ENCODE data around the gene EXOC3L1. TPM values are rescaled to one million over a fixed set of nuclear protein-coding genes. Genes with fewer than 3 reads are reported as not detected.

Gene EXOC3L1
- total RNA-seq, 1 donor from 2014 or later: not detected

DNA sequence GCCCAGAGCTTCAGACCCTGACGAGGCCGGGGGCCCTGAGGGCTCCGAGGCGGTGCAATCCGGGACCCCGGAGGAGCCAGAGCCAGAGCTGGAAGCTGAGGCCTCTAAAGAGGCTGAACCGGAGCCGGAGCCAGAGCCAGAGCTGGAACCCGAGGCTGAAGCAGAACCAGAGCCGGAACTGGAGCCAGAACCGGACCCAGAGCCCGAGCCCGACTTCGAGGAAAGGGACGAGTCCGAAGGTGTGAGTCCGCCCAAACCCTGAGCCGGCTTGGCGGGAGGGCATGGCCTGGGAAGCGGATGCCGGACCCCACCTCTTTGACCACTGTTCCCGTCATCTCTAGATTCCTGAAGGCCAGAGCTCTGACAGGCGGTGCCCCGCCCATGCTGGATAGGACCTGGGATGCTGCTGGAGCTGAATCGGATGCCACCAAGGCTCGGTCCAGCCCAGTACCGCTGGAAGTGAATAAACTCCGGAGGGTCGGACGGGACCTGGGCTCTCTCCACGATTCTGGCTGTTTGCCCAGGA is 15.2 kb downstream of the EXOC3L1 start:
- peaks cover 32% of the 10 kb centered on the region for H3F3A ChIP-seq (ENCODE audit: low read depth)
- TF ChIP-seq EZH2phosphoT487 (IDR thresholded peaks at IDR 0.05): no peak
- H2AFZ ChIP-seq (replicated peaks): no peak overlapping the region
- Mint-ChIP-seq H3K4me1 (peaks cover 26% of the 10 kb centered on the region), H3K9me3 (no peaks in the 10 kb centered on the region), H3K27ac (no peak overlapping the region), H3K27me3 (ENCODE audit: insufficient read depth, low read depth) (peaks cover 57% of the 10 kb centered on the region), H3K4me3 (peak overlapping the region; percentile 30), H3K36me3 (peaks cover 4% of the 10 kb centered on the region)
- peak overlapping the region; percentile 46 for H3K4me3 ChIP-seq
- H3K27me3 ChIP-seq: peaks cover 98% of the 10 kb centered on the region
- H4K20me1 ChIP-seq (ENCODE audit: low read depth): peaks cover 64% of the 10 kb centered on the region
- no peaks in the 10 kb centered on the region for H3K79me2 ChIP-seq (ENCODE audit: low read depth)
- peaks cover 11% of the 10 kb centered on the region for H3K4me1 ChIP-seq
- H3K9ac ChIP-seq: no peak overlapping the region
- H3K27ac ChIP-seq: no peak overlapping the region
- no peak for DNase-seq (ENCODE audit: low spot score)
- no peaks in the 10 kb centered on the region for H3K9me3 ChIP-seq (ENCODE audit: low read depth)
- no peaks in the 10 kb centered on the region for H3K36me3 ChIP-seq
- H3K4me2 ChIP-seq: peak overlapping the region; percentile 87

DNA sequence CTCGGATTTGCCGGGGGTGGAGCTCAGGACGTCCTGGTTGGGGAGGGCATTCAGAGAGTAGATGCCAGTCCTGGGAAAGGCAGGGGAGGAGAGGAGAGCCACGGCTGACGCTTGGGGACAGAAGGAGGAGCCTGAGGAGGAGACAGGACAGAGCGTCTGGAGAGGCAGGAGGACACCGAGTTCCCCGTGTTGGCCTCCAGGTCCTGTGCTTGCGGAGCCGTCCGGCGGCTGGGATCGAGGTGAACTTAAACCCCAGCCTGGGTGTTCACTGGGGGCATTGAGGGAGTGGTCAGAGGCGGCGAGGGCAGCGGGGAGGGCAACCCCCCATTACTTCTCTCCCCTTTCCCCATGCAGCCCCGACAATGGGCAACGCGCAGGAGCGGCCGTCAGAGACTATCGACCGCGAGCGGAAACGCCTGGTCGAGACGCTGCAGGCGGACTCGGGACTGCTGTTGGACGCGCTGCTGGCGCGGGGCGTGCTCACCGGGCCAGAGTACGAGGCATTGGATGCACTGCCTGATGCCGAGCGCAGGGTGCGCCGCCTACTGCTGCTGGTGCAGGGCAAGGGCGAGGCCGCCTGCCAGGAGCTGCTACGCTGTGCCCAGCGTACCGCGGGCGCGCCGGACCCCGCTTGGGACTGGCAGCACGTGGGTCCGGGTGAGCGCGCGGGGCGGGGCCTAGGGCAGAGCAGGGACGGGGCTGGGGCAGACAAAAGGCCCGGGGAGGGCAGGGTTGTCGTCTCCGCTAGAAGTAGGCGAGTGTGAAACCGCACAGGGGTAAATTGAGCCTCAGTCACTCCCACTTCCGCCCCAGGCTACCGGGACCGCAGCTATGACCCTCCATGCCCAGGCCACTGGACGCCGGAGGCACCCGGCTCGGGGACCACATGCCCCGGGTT is 15.9 kb downstream of the EXOC3L1 start:
- H3K27me3 ChIP-seq: peaks cover 100% of the 10 kb centered on the region
- no peaks in the 10 kb centered on the region for H3K9me3 ChIP-seq (ENCODE audit: low read depth)
- Mint-ChIP-seq H3K9me3 (no peaks in the 10 kb centered on the region), H3K27ac (no peak overlapping the region), H3K4me3 (peak overlapping the region; percentile 82), H3K4me1 (peaks cover 28% of the 10 kb centered on the region), H3K36me3 (peaks cover 4% of the 10 kb centered on the region), H3K27me3 (ENCODE audit: insufficient read depth, low read depth) (peaks cover 57% of the 10 kb centered on the region)
- no peak overlapping the region for H3K27ac ChIP-seq
- TF ChIP-seq EZH2 (IDR thresholded peaks at IDR 0.05): peak; percentile 67
- TF ChIP-seq, protein P1, sequence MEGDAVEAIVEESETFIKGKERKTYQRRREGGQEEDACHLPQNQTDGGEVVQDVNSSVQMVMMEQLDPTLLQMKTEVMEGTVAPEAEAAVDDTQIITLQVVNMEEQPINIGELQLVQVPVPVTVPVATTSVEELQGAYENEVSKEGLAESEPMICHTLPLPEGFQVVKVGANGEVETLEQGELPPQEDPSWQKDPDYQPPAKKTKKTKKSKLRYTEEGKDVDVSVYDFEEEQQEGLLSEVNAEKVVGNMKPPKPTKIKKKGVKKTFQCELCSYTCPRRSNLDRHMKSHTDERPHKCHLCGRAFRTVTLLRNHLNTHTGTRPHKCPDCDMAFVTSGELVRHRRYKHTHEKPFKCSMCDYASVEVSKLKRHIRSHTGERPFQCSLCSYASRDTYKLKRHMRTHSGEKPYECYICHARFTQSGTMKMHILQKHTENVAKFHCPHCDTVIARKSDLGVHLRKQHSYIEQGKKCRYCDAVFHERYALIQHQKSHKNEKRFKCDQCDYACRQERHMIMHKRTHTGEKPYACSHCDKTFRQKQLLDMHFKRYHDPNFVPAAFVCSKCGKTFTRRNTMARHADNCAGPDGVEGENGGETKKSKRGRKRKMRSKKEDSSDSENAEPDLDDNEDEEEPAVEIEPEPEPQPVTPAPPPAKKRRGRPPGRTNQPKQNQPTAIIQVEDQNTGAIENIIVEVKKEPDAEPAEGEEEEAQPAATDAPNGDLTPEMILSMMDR (IDR thresholded peaks at IDR 0.05): peak; percentile 12
- TF ChIP-seq EZH2phosphoT487 (IDR thresholded peaks at IDR 0.05): peak; percentile 46
- peaks cover 58% of the 10 kb centered on the region for H4K20me1 ChIP-seq (ENCODE audit: low read depth)
- H3K36me3 ChIP-seq: no peaks in the 10 kb centered on the region
- DNase-seq (ENCODE audit: low spot score): peak; percentile 85
- peaks cover 37% of the 10 kb centered on the region for H3F3A ChIP-seq (ENCODE audit: low read depth)
- peak overlapping the region; percentile 46 for H3K4me3 ChIP-seq
- H3K9ac ChIP-seq: no peak overlapping the region
- H3K4me2 ChIP-seq: peak overlapping the region; percentile 87
- no peaks in the 10 kb centered on the region for H3K79me2 ChIP-seq (ENCODE audit: low read depth)
- H3K4me1 ChIP-seq: peaks cover 11% of the 10 kb centered on the region
- no peak overlapping the region for H2AFZ ChIP-seq (replicated peaks)

DNA sequence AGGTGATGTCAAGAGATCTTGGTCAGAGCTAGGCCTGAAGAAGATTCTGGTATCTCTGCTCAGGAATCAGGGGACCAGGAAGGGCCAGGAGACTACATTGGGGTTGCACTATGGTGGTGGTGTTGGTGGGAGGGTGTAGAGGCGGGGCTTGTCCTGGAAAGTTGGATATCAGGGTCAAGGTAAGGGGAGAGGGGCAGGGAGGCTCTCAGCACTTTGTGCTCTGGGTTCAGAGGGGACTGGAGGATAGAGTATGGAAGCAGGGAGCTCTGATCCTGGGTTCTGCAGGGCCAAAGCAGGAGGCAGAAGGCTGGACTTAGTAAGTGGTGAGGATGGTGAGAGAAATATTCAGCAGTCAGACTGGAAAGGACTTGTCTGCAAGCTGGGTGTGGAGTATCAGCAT is 16.6 kb downstream of the EXOC3L1 start:
- no peak overlapping the region for H3K27ac ChIP-seq
- H3F3A ChIP-seq (ENCODE audit: low read depth): peaks cover 37% of the 10 kb centered on the region
- H3K4me1 ChIP-seq: peaks cover 11% of the 10 kb centered on the region
- H3K79me2 ChIP-seq (ENCODE audit: low read depth): no peaks in the 10 kb centered on the region
- peaks cover 2% of the 10 kb centered on the region for H3K36me3 Mint-ChIP-seq
- peak overlapping the region; percentile 87 for H3K4me2 ChIP-seq
- peaks cover 100% of the 10 kb centered on the region for H3K27me3 ChIP-seq
- no peaks in the 10 kb centered on the region for H3K9me3 Mint-ChIP-seq
- no peaks in the 10 kb centered on the region for H3K9me3 ChIP-seq (ENCODE audit: low read depth)
- TF ChIP-seq EZH2 (IDR thresholded peaks at IDR 0.05): no peak
- TF ChIP-seq, protein P1 (IDR thresholded peaks at IDR 0.05): no peak
- no peak overlapping the region for H2AFZ ChIP-seq (replicated peaks)
- H3K9ac ChIP-seq: no peak overlapping the region
- peak overlapping the region; percentile 82 for H3K4me3 Mint-ChIP-seq
- H3K4me1 Mint-ChIP-seq: peaks cover 23% of the 10 kb centered on the region
- H3K4me3 ChIP-seq: peak overlapping the region; percentile 46
- DNase-seq (ENCODE audit: low spot score): no peak
- H4K20me1 ChIP-seq (ENCODE audit: low read depth): peaks cover 57% of the 10 kb centered on the region
- H3K36me3 ChIP-seq: no peaks in the 10 kb centered on the region
- peaks cover 59% of the 10 kb centered on the region for H3K27me3 Mint-ChIP-seq (ENCODE audit: insufficient read depth, low read depth)
- no peak overlapping the region for H3K27ac Mint-ChIP-seq

All from neural progenitor cell (in vitro differentiated cells).